SIG-M5 treated with dmso at 0.1 percent for 504 hours (cell line): Measurements from ENCODE around the gene RBM47.

Source experiments
- DNase-seq: peaks from one replicate; lab custom pipeline; 2025; ENCODE audit not compliant: unreplicated experiment; lab: John Stamatoyannopoulos, UW

Gene RBM47

DNA sequence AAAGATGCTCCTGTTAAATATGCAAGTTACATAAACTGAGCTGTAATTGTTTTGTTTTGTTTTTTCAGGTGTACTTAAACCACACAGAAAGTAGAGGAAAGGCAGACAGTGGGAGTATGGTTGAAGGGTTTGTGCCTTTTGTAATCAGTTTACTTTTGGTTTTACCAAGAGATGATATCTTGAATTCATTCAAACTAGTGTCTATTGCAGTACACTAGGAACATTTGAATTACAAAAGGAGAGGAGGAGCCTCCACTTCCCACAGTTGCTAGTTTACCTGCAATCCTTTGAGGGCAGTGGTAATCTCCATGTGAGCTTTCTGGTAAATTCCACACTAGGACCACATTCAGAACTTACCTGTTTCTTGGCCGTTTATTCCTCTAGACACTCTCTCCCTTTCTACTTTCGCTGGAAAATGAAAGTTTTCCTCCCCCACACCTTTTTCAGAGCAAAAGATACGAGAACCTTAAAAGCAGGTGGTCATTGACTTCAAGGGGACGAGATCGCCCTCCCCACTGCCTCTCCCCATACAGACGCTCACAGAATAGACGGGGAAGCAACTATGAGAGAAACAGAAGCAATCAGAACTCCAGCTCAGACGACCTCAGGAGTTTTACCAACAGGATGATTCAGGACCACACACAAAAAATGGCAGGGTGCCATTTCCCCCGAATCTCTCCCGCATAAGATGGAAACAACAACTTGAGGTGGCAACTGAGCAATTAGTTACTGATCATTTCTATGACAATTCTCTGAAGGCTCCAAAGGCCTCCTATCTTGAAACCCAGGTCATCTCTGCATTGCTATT is 3.3 kb downstream of the RBM47 start:
- DNase-seq, result no peak

DNA sequence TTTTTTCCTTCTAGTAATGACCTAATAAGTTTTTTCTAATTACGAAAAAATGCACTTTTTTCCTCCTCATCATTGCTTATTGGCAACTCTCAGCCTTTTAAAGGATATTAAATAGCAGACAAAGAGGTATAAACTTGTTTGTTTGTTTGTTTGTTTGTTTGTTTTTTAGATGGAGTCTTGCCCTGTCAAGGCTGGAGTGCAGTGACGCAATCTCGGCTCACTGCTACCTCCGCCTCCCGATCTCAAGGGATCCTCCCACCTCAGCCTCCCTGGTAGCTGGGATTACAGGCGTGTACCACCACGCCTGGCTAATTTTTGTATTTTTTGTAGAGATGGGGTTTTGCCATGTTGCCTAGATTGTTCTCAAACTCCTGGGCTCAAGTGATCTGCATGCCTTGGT is 6.0 kb downstream of the RBM47 start:
- no peak for DNase-seq

DNA sequence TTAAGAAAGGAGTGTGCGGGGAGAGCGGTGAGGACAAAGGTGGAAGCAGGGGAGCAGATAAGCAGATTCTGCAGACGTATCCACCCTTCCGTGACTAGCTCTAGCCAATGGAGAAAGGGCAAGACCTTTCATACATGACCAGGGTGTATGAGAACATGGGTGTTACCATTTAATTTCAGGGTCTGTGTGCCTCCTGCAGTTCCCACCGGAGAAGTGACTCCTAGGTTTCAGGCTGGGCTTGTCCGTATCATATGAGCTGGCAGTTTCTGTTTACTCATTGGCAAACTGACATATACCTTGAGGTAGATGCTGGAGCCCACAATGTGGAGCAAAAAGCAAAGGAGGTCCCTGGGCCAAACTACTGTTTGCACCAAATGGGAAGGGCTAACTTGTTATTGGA is 6.8 kb downstream of the RBM47 start:
- no peak for DNase-seq

DNA sequence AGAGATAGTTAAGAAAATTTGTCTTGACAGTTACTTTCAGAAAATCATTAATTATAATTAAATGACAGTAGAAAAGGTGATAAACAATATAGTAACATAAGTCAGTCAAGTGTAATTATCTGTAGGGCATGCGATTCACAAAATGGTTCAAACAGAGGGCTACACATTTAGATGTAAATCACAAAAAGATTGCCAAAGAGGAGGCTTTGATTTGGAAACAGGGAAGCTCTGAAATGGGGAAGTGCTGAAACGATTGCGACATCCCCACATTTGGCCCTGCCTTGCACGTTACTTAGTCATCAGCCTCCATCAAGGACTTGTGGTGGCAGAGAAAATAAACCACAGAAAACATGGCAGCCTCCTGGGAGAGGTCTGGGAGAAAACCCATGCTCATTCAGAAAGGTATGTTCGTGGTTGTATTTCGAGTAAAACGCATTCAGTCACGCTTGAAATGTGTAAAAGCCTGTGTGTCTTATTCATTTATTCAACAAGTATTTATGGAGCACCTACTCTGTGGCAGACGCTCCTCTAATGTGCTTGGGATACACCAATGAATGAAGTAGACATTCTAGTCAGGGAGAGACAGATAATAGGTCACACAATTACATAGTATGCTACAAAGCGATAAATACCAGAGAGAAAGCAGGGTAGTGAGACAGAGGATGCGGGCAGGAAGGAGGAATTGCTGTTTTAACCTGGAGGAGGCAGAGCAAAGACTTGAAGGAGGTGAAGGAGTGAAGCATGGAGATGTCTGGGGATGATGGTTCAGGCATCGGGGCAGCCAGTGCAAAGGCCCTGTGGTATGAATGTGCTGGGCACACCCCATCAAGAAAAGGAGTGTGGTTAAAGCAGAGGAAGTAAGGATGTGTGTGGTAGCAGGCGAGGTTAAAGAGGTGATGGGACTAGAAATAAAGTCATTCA is 7.8 kb downstream of the RBM47 start:
- peak; percentile 96 for DNase-seq

DNA sequence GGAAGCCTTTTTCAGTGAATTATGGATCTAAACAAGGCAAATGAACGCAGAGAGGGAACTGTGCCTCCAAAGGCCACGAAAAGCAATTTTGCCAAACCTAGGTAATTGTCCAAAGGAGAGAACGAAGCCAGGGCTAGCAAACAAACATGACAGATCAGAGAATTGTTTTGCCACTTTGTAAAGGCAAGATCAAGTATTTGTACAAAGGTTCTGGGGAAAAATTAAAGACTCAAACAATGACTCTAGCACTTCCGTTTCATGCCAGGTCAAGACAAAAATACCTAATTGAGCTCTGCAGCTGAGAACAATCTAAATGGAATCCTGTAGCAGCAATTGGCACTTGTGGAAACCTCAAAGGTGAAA is 8.5 kb downstream of the RBM47 start:
- no peak for DNase-seq

DNA sequence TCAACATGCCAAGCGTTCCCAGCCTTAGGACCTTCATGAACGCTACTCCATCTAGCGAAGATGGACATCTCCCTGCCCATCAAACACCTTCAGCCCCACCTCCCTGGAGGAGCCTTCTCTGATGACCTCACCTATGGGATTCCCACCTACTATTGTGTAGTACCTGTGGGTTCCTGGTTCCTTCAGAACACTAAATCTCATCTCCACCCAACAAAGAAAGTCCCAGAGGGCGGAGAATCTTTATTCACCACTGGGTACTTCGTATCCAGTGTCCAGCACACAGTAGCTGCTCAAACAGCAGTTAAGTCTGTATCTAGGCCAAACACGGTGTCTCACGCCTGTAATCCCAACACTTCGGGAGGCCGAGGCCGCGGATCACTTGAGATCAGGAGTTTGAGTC is 10.1 kb downstream of the RBM47 start:
- DNase-seq, result no peak

DNA sequence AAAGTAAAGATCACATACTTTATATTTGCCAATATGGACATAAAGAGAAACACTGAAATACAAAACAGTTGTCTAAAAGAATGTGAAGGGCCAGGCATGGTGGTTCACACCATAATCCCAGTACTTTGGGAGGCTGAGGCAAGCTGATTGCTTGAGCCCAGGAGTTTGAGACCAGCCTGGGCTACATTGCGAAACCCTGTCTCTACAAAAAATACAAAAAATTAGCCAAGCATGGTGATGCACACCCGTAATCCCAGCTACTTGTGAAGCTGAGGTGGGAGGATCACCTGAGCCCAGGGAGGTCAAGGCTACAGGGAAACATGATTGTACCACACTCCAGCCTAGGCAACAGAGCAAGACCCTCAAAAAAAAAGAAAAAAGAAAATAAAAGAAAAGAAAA is 11.8 kb downstream of the RBM47 start:
- DNase-seq, result peak; percentile 26

DNA sequence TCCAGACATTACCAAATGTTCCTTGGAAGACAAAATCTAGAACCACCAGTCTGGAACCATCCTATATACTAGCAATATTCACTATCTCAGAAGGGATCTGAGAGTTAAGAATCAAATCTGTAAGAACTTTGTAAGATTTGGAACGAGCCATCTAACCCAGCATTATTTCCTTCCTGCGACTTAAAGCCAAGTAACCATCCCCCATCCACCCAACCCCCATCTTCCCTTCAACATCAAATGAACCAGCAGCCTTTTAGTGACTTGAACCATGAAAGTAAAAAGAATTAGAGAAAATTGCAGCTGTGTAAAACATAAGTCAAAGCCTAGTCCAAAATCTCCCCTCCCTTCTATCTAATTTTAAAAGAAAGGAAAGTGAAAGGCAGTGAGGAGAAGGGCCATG is 15.6 kb downstream of the RBM47 start:
- no peak for DNase-seq

DNA sequence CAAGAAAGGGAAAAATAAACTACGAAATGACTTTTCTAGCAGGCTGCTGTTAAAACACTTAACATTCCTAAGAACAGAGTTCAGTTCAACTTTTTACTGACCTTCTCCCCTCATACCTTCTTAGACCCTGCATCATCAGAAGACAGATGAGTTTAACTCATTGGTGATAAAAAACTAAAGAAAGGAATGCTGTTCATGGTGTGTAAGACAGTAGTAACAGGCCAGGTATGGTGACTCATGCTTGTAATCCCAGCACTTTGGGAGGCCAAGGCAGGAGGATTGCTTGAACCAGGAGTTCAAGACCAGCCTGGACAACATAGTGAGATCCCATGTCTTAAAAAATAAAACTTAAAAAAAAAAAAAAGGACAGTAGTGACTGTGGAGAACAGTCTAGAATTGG is 16.2 kb downstream of the RBM47 start:
- no peak for DNase-seq

DNA sequence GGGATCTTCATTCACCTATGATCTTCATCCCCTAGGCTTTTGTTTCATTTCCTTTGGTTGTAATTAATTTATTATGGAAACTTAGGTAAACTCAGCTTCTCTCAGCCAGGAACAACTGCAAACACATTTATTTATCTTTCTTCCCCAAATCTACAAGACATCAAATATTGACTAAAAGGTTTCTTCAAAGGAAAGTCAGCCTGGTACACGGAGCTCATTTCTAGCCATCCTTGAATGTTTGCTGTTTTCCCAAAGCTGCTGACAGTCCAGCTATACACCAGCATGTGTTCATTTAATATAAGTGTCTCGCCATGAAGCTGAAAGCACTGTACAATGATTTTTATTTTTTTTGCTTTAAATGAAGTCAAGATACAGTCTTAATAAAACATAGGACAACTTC is 16.8 kb downstream of the RBM47 start:
- DNase-seq, result no peak

DNA sequence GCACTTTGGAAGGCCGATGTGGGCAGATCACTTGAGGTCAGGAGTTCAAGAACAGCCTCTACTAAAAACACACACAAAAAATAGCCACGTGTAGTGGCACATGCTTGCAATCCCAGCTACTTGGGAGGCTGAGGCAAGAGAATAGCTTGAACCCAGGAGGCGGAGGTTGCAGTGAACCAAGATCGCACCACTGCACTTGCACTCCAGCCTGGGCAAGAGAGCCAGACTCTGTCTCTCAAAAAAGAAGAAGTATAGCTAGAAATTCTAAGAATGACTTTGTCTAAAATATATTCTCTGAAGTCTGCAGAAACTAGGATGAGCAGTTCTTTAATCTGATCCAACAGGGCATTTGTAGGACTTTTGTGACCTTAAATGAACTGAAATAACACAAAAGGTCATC is 17.4 kb downstream of the RBM47 start:
- DNase-seq, result no peak

DNA sequence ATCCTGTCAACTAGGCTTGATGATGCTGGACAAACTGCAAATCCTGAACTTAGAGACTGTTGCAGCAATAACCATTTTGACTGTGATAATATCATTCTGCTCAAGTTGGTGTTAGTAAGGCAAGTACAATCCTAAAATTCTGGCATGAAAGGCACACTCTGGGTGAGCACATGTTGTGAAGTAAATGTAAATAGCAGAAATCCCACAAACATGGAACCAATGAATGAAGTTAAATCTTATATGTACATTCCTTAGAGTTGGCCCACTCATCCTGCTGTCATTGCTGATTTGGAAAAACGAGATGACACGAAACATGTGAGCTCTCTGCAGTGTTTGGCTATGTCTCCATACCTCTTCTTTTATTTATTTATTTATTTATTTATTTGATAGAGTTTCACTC is 21.0 kb downstream of the RBM47 start:
- no peak for DNase-seq

DNA sequence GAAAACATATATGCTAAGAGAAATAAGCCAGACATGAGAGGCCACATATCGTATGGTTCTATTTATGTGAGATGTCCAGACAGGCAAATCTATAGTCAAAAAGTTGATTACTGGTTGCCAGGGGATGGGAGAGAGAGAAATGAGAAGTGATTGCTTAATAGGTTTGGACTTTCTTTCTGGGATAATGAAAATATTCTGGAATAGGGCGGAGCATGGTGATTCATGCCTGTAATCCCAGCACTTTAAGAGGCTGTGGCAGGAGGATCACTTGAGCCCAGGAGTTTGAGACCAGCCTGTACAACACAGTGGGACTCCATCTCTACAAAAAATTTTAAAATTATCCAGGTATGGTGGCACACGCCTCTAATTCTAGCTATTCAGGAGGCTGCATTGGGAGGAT is 22.4 kb downstream of the RBM47 start:
- DNase-seq, result no peak

DNA sequence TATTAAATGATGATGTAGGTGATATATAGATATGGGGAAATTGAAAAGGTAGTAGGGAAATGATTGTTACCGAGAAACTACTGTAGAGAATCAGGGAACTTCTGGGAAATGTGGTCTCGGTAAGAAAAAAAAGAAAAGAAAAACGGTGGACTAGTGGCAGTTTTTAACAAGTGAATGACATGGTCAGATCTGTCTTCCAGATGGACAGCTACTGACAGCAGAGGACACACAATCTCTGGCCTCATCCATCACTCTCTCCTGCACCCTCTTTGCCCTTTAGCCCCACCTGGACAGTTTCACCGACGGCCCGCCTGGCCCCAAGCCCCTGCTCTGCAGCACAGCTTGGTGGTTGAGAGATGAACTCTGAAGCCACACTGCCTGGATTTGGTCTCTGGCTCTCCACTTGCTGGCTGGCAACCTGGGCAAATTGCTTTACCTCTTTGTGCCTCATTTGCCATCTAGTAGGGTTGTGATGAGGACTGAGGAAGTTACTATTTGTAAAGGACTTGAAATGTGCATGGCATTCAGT is 23.4 kb downstream of the RBM47 start:
- no peak for DNase-seq

DNA sequence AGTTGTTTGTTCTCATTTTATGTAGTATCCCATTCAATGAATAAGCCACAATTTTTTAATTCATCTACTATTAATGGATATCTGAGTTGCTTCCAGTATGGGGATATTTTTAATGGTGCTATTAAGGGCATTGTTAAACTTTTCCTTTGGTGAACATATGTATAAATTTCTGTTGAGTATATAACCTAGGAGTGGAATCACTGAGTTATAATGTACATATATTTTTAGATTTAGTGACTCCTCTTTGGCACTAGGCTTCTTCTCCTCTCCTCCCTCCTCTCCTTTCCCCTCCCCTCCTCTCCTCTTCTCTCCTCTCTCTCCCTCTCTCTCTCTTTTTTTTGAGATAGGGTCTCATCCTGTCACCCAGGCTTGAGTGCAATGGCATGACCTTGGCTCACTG is 26.4 kb downstream of the RBM47 start:
- DNase-seq, result no peak

DNA sequence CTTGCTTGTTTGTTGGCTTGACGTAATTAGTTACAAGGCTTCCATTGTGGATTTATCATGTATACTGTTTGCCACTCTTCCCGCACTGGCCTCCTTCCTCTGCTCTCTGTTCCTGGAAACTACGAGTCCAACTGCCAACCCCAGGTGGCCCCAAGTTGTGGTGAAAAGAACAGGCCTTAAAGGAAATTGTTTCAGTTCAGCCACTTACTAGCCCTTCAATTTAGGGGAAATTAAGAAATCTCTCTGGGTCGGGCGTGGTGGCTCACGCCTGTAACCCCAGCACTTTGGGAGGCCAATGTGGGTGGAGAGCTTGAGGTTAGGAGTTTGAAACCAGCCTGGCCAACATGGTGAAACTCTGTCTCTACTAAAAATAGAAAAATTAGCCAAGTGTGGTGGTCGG is 28.0 kb downstream of the RBM47 start:
- DNase-seq, result peak; percentile 64

DNA sequence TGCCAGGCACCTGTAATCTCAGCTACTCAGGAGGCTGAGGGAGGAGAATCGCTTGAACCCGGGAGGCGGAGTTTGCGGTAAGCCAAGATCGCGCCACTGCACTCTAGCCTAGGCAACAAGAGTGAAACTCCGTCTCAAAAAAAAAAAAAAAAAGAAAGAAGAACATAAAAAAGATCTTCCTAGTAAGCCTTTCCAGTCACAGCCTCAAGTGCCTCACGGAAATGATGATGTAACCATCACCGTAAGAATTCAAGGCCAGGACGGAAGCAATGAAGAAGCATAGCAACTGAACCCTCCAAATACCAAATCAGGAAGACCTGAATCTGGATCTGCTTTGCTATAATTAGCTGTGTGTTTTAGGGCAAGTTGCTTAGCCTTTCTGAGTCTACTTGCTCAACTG is 28.8 kb downstream of the RBM47 start:
- peak; percentile 79 for DNase-seq

DNA sequence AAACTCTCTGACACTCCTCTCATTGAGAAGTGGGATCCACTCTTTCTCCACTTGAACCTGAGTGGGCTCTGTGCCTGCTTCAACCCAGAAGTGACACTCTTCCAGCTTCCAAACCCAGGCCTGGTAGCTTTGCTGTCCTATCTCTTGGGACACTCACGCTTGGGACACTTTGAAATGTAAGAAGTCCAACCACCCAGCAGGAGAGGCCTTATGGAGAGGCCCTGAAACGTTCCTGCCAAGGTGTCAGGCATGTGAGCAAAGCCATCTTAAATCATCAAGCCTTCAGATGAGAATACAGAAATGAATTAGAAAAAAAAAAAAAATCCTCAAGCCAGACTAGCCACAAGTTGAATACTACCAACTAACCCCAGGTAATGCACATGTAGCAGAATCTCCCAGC is 30.2 kb downstream of the RBM47 start:
- DNase-seq, result no peak

DNA sequence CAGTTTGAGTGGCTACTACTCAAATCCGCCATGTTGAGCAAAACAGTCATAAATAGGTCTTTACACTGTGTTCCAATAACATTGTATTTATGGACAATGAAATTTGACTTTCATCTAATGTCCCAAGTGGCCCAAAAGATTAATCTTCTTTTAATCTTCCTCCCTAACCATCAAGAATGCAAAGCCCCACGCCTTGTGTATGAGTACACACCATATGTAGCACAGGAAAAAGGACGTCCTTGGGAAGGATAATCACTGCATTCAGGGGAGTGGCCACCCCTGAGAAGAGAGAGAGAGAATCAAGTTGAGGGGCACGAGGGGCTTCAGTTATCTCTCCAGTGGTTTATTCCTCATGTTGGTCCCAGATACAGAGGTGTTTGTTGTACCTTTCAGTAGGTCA is 33.1 kb downstream of the RBM47 start:
- DNase-seq, result no peak

DNA sequence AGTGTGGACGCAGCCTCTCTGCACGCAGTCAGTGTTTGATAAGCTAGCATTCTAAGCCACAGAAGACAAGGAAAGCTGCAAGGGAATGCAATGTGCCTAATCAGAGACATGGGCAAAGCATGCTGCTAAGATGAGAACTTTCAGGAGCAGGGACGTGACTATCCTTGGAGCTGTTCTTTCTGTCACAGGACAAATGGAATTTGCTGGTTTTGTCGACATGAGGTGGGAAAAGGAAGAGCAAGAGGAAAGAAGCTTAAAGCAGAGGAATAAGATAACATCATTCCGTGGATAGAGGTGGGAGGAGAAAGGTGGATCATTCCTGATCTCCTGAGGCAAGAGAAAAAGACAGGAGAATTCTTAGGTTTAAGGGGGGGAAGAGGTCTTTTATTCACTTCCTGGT is 33.7 kb downstream of the RBM47 start:
- no peak for DNase-seq

DNA sequence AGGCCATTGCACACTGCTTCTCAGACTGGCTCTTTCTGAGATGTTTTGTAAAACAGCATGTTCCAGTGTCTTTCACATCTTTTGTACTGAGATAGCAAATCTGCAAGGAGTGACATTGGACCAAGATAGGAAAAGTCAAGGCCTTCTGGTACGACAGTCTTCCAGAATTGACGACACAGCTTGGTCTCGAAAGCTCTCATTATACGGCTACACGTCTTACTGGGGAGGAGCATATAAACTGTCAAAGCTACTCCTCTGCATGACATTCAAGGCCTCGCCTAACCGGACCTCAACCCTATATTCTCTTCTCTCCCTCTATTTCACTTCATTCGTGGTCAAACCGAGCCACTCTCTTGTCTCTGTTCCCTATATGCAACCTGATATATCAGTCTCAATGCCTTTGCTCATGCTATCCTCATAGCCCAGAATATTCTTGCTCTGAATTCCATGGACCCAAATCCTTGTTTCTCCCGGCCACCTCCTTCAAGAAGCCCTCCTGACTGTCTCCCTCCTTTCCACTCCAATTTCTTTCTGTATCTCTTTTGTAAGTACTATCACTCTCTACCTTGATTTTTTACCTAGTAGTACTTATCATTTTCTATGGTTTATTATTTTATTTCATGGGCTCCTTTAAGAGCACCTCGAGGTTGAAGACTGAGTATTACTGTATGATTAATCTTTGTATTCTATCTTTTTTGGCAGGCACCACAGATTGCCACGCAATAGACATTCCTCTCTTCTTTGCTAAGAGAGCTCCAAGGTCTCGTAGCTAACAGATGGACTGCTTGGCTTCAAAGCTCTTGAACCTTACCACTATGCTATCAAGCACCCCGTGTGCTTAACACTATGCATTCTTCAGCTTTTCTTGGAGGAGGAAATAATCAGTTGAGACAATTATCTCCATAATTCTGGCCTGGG is 35.1 kb downstream of the RBM47 start:
- no peak for DNase-seq
